MCF 10A (cell line): ENCODE results near the gene ARMC3. TPM values are rescaled to one million over a fixed set of nuclear protein-coding genes. Genes with fewer than 3 reads are reported as not detected.

Source experiments
- BruUV-seq: library from RNA; stranded (reverse); fragments of 400-500 nt; replicated peaks from 2 replicates; lab custom pipeline; 2021; lab: Mats Ljungman, UMichigan
- CTCF ChIA-PET: fragments of 300-600 bp; sonication (Branson Sonifier 250); formaldehyde crosslinking; extraction: SDS; loops from one replicate; lab custom pipeline; 2021; ENCODE audit warnings: antibody characterized with exemption, inconsistent platforms; lab: Yijun Ruan, JAX
- POLR2A ChIA-PET: fragments of 300-600, 350-650 bp; sonication (Branson Sonifier 250); formaldehyde crosslinking; extraction: SDS; loops from one replicate; lab custom pipeline; 2020; ENCODE audit warnings: antibody characterized with exemption, inconsistent platforms; lab: Yijun Ruan, JAX
- DNase-seq: peaks from one replicate; pipeline ENCODE4 v3.0.0-alpha.2; 2018; ENCODE audit not compliant: unreplicated experiment
- H3K27ac Mint-ChIP-seq: one replicate; pipeline ENCODE4 v1.8.0; 2022; ENCODE audit warnings: mild to moderate bottlenecking, low read depth, mixed read lengths; ENCODE audit not compliant: unreplicated experiment
- H3K27me3 Mint-ChIP-seq: one replicate; pipeline ENCODE4 v1.8.0; 2022; ENCODE audit warnings: mixed read lengths; ENCODE audit not compliant: insufficient read depth, unreplicated experiment
- H3K36me3 Mint-ChIP-seq: one replicate; pipeline ENCODE4 v1.8.0; 2022; ENCODE audit warnings: mild to moderate bottlenecking, moderate library complexity, mixed read lengths; ENCODE audit not compliant: insufficient read depth, unreplicated experiment
- H3K4me1 Mint-ChIP-seq: one replicate; pipeline ENCODE4 v1.8.0; 2022; ENCODE audit warnings: mixed read lengths; ENCODE audit not compliant: insufficient read depth, unreplicated experiment
- H3K4me3 Mint-ChIP-seq: one replicate; pipeline ENCODE4 v1.8.0; 2022; ENCODE audit warnings: mild to moderate bottlenecking, moderate library complexity, mixed read lengths; ENCODE audit not compliant: unreplicated experiment
- H3K9me3 Mint-ChIP-seq: one replicate; pipeline ENCODE4 v1.8.0; 2022; ENCODE audit warnings: mixed read lengths; ENCODE audit not compliant: unreplicated experiment
- CTCF ChIP-seq: fragments of 200-600 bp; IDR thresholded peaks from one replicate; pipeline ENCODE4 v1.8.0; 2022; ENCODE audit warnings: antibody characterized with exemption, mild to moderate bottlenecking; ENCODE audit not compliant: unreplicated experiment
- intact Hi-C: fragments of 100-400 bp; cut with micrococcal nuclease; formaldehyde crosslinking; loops from 2 replicates; pipeline ENCODE4 v1.14.1; 2022
- total RNA-seq: library from RNA; stranded (reverse); gene quantifications from 2 replicates; pipeline ENCODE4 v1.2.3, GENCODE V29; 2022

Gene ARMC3
- total RNA-seq, 1 experiment from 2014 or later: not detected

GRCh38 chr10:23013581-23014335, 85.9 kb downstream of the ARMC3 start:
- Mint-ChIP-seq H3K27me3 (peaks cover 38% of the 10 kb centered on the region), H3K36me3 (no peaks in the 10 kb centered on the region), H3K27ac (no peak overlapping the region), H3K9me3 (no peaks in the 10 kb centered on the region), H3K4me1 (no peaks in the 10 kb centered on the region), H3K4me3 (no peak overlapping the region)
- ChIA-PET CTCF (interaction anchor here (0.6 to 1.3 kb wide), 3 partner anchors 97 to 1508 kb away, joined by 3 read pairs; no protein-coding TSS in a partner anchor), POLR2A (no interaction called here)
- BruUV-seq: no TSS peak
- intact Hi-C loops: no loop called here
- DNase-seq: no peak
- no peak for TF ChIP-seq CTCF

- Mint-ChIP-seq H3K9me3 (no peaks in the 10 kb centered on the region), H3K27ac (no peak overlapping the region), H3K36me3 (no peaks in the 10 kb centered on the region), H3K4me3 (no peak overlapping the region), H3K27me3 (peaks cover 30% of the 10 kb centered on the region), H3K4me1 (no peaks in the 10 kb centered on the region)
- ChIA-PET CTCF (no interaction called here), POLR2A (interaction anchor here (0.6 kb wide), 1 partner anchor 15 kb away, joined by 3 read pairs; no protein-coding TSS in a partner anchor)
- DNase-seq: no peak
- TF ChIP-seq CTCF: no peak
- no TSS peak for BruUV-seq
- intact Hi-C loops: no loop called here
Measured at GRCh38 chr10:23015021-23015707, 87.3 kb downstream of the ARMC3 start.

GRCh38 chr10:23016636-23017035, 88.8 kb downstream of the ARMC3 start:
- Mint-ChIP-seq H3K4me3 (no peak overlapping the region), H3K36me3 (no peaks in the 10 kb centered on the region), H3K27ac (no peak overlapping the region), H3K9me3 (no peaks in the 10 kb centered on the region), H3K27me3 (peaks cover 16% of the 10 kb centered on the region), H3K4me1 (no peaks in the 10 kb centered on the region)
- ChIA-PET POLR2A (no interaction called here), CTCF (no interaction called here)
- no peak for TF ChIP-seq CTCF
- intact Hi-C loops: no loop called here
- no peak for DNase-seq
- no TSS peak for BruUV-seq

GRCh38 chr10:23019633-23020032, 91.8 kb downstream of the ARMC3 start:
- intact Hi-C loops: no loop called here
- BruUV-seq: no TSS peak
- ChIA-PET CTCF (interaction anchor here (0.9 kb wide), 1 partner anchor 15 kb away, joined by 3 read pairs; no protein-coding TSS in a partner anchor), POLR2A (no interaction called here)
- H3K9me3 Mint-ChIP-seq: no peaks in the 10 kb centered on the region
- no peak for DNase-seq
- peaks cover 45% of the 10 kb centered on the region for H3K27me3 Mint-ChIP-seq
- H3K27ac Mint-ChIP-seq: no peak overlapping the region
- H3K4me1 Mint-ChIP-seq: no peaks in the 10 kb centered on the region
- no peak for TF ChIP-seq CTCF
- H3K4me3 Mint-ChIP-seq: no peak overlapping the region
- no peaks in the 10 kb centered on the region for H3K36me3 Mint-ChIP-seq
